Superior temporal gyrus (tissue), 1 donor: ENCODE measurements around the gene CARNS1.
A peak's percentile ranks its signal among the peaks of the same experiment; 100 is the strongest.

Experiments
- DNase-seq: peaks from one replicate; pipeline ENCODE4 v3.0.0-alpha.2; 2016; ENCODE audit errors: extremely low spot score

Gene CARNS1

DNA sequence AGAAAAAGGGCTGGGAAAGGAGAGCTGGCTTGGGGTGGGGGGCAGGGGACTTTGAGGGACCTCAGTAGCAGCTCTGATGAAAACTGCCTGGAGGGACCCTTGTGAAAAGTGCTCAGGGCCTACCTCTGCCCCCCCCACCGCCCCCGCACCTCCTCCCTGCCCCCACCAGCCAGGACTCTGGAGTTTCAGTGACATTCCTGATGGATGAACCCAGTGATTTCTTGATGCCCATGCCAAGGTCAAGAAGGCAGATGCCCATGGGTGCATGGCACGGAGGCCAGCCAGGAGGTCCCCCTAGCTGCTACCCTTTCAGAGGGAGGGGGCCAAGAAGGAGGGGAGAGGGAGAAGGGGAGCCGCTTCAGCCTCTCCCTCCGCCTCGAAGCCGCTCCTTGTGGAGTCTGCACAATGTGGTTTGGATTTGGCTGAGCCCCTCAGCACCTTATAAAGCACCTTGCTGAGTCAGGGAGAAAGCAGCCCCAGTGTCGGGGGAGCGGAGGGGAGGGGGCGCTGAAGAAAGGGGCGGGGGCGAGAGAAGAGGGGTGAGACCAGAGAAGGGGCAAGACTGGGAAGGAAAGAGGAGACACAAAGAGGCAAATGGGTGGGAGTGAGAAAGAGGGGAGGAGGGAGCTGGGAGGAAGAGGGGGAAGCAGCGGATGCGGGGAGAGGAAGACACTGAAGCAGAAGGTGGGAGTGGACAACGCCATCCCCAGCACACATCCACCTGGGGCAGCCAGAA lies 40.0 kb upstream of the CARNS1 start:
- DNase-seq: no peak

DNA sequence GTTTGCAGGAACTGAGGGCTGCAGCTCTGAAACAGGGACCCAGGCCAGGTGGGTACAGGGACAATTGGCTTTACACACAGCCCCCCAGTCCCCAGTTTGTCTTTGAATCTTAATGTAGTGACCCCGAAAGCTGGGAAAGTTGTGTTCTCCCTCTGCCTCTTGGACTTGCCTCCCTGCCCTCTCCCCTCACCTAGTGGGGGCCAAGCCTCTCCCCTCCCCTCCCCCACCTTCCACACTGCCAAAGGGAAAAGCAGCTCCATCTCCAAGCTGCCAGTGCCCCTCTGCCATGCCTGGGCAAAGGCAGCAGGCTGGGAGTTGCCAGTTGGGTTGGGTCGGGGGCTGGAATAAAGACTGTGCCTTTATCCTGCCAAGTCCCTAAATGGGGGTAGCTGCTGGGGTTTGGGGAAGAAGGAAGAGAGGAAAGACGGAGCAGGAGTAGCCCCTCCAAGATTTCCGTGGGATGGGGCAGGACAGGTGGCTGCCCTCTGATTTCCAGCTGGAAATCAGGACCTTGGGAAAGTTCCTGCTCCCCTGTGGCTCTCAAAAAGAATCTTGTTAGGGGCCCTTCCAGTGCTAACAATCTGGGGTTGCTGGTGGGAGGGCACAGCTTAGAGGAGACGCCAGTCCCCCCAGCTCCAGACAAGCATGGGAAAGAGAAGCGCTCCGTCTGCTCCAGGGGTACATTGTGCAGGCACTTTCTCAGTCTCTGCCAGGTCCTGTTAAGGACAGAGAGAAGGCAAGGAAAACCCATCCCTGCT lies 39.2 kb upstream of the CARNS1 start:
- DNase-seq: no peak

DNA sequence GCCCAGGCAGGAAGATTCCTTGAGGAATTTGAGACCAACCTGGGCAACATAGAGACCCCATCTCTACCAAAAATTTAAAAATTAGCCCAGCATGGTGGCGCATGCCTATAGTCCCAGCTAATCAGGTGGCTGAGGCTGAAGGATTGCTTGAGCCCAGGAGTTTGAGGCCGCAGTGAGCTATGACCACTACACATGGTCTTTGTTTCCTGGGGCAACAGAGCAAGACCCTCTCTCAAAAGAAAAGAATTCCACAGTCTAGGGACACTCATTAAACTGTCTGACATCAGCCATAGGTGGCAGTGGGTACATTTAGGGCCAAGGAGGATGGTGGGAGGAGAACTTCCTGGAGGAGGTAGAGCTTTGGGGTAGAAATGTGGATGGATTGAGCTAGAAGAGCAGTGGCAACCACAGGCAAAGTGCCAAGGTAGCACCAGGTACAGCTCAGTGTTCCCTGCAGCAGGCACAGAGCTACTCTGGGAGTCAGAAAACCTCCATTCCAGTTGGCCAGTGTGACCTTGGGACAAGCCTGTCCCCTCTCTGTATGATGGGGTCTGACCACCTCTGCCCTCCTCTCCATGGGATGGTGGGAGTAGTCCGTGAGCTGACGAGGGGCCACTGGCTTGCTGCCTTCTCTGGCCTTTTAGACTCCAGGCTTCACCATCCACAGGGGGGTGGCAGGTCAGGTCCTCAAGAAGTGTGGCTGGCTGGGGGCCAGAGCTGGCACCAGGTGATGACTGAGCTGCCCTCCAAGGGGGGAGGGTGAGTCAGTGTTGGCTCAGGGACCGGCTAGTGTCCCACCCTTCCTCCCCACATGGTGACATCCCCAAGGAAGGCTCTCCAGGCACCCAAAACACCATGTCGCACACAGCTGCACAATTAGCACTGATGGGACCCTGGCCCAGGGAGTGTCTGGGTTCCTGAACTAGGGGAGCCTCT lies 38.3 kb upstream of the CARNS1 start:
- no peak for DNase-seq

DNA sequence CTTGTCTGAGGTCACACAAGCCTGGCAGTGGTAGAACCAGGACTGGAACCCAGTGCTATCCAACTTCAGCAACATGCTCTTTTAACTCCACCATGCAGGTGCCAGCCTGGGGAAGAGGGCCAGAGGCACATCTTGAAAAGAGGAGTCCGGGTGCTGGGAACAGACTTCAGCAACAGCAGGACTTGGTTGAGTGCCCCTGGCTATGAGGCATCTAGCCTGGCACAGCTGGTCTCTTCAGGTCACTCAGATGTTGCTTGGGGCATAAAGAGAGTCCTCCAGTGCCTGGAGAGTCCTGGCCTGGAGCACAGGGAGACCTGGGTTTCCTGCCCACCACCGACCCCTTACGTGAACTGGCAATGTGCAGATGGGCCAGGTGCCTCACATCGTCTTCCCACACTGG lies 36.9 kb upstream of the CARNS1 start:
- no peak for DNase-seq

DNA sequence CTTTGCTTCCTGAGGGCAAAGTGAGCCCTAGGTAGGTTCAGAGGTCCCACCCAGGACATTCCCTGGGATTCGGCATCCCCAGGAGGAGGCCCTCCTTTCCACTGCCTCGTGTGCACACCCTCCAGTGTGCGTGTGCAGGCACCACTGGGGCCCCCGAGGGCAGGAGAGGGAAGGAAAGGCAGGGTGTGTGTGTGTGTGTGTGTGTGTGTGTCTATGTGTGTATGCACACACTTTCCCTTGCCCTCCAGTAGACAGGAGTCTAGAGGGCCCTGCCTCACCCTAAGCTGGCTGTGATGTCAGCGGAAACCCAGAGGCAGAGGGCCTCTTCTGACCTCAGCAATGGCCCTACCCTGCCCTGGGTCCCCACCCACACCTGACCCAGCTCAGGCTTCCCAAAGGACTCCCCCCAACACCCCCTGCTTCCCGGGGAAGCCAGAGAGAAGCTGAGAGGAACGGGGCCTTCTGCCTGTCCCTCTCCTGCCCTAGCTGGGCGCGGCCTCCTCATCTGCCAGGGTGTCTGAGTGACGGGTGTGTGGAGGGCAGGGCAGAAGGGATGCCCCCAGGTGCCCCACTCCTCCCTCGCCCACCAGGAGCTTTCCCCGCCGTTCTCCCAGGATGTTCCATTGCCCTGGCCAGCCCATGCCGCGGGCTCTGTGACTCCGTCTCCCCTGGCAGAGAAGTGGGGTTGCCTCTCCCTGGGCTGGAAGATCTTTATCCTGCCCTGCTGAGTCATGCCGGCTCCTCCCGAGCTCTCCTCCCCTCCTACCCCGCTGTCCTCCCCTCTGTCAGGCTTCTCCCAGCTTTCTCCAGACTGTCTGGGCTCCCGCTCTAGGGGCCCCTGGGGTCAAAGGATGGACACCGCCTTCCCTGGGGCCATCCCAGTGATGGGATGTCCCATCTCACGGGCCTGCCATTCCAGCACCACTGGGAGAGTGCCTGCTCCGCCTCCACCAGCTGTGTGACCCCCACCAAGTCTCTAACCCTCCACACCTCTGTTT lies 36.1 kb upstream of the CARNS1 start:
- DNase-seq: no peak

DNA sequence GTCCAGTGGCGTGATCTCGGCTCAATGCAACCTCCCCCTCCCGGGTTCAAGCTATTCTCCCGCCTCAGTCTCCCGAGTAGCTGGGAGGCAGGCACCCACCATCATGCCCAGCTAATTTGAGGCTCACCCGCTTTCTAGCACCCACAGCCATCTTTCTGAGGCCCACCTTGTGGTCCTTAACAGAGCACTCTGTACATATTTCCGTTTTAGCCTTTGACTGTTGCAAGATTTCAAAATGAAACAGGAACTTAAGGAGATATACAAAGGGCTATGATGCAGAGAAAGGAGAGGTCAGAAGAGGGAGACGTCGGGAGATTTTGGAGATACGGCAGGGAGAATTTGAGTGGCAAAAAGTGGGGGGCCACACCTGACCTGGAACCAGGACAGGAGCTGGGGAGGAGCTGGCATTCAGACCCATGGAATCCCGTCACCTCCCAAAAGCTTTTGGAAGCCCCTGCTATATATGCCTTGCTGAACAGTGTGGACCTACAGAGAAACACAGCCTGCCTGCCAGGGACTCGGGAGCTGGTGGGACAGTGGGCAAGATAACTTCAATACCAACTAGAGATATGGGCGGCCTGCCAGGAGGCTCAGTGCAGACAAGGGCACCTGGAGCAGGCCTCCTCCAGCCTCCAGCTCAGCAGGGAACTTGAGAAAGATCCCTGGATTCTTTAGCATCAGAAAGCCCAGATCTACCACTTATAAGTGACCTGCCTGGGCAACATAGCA lies 34.1 kb upstream of the CARNS1 start:
- DNase-seq: no peak

DNA sequence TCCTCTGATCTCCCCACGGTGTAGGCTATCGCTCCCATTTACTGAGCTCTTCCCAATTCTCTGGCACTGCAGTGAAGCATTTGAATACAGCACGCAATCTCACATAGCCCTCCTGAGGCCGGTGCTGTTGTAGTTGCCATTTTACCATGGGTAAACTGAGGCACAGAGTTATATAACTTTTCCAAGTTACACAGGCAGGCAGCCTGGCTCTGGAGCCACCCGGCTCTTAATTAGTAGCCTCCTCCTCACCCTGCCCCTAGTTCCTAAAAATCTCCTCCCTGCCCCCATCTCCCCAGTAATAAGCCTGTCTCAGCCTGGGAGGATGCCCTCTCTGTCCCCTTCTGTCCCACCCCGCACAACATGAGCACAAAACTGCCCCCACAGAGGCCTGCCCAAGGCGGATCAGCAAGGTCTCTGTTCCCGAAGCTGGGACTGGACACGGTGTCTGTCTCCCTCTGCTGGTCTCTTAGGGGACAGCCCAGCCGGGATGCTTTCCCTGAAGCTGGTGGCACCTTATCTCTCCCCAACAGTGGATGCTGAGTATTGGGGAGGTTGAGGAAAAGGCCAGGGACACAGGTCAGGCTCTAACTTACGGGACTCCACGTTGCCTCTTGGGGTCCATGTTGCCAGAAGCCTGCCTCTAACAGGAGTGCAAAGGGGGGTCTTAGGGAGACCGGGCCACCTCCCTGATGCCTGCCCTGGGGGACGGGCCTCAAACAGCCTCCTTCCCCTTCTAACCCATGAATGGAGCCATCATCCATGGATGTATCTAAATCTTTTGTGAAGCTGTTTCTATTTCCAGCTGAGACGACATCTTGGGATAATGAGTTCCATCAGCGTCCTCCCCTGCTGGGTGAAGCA lies 33.0 kb upstream of the CARNS1 start:
- DNase-seq: peak; percentile 90

DNA sequence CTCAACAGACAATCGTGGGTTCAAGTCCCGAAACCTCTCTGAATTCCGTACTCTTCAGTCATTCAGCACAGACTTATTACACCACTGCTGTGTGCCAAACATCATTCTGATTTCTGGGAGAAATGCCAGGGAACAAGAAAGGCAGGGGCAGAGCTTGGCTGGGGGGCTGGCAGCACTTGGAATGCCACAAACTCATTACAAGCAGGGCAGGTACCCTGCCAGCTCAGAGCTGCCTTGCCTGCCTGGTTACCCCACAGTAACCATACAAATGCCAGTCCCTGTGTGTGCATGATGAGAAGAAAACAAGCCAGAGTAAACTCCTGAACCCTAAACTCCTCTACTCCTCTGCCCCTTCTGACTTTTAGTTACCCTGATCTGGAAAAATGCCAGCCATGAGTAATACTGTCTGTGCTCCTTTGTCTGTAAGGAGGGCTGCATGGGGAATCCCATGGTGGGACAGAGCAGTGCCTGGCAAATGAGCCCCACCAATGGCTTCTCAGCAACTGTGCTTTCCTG lies 30.6 kb upstream of the CARNS1 start:
- peak; percentile 49 for DNase-seq

DNA sequence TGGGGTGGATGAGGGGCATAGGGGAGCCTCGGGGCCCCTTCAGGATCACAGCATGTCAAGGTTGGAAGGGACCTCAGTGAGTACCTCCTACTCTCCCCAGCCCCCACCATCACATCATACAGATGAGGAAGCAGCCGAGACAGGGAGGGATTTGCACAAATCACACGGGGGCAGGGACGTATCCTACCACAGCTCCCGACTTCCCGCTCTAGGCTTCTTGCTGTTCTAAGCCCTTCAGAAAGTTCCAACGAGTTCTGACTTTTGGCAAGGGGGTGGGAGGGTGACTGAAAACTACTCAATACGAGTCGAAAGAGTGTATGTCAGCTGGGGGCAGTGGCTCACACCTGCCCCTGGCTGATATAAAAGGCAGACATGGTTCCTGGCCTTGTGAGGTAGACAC lies 28.4 kb upstream of the CARNS1 start:
- DNase-seq: no peak

DNA sequence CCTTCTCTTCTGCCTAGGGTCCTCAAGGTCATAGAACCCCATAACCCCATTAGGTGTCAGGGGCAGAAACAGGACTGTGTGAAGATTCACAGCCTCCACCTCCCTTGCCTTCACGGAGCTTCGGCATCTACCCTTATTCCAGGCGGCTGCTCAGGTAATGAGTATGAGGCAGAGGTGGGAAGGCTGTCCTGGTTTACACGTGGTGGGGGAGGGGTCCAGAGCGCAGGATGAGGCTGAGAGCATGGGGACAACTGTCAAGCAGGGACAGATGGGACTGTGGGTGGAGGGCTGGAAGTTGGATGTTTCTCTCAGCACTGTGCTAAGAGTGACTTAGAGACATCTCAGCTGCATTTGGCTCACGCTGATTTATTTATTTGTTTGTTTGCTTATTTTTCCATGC lies 28.0 kb upstream of the CARNS1 start:
- DNase-seq: no peak

DNA sequence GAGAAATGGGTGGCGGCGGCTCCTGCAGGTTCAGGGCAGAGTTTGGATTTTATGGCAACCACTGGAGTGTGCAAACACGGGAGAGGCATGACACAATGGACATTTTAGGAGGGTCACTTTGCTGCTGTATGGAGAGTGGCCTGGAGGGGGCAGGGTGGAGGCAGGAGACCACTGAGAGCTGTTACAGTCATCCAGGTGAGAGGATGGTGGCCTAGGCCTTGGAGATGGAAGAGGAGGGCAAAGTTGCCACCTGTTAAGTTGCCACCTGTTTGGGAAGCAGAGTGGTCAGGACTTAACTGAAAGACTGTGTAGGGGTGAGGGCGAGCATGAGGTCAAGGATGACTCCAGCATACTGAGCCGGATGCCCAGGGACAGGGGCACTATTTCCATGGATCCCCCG lies 26.0 kb upstream of the CARNS1 start:
- no peak for DNase-seq

DNA sequence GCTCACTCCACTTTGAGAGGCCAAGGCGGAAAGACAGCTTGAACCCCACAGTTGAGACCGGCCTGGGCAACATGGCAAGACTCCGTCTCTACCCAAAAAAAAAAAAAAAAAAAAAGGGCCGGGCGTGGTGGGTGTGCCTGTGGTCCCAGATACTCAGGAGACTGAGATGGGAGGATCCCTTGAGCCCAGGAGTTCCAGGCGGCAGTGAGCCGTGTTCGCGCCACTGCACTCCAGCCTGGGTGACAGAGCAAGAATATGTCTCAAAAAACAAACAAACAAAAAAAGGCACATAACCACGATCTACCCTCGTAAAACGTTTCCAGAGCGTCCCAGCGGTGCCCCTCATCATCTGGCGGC lies 24.6 kb upstream of the CARNS1 start:
- DNase-seq: no peak

DNA sequence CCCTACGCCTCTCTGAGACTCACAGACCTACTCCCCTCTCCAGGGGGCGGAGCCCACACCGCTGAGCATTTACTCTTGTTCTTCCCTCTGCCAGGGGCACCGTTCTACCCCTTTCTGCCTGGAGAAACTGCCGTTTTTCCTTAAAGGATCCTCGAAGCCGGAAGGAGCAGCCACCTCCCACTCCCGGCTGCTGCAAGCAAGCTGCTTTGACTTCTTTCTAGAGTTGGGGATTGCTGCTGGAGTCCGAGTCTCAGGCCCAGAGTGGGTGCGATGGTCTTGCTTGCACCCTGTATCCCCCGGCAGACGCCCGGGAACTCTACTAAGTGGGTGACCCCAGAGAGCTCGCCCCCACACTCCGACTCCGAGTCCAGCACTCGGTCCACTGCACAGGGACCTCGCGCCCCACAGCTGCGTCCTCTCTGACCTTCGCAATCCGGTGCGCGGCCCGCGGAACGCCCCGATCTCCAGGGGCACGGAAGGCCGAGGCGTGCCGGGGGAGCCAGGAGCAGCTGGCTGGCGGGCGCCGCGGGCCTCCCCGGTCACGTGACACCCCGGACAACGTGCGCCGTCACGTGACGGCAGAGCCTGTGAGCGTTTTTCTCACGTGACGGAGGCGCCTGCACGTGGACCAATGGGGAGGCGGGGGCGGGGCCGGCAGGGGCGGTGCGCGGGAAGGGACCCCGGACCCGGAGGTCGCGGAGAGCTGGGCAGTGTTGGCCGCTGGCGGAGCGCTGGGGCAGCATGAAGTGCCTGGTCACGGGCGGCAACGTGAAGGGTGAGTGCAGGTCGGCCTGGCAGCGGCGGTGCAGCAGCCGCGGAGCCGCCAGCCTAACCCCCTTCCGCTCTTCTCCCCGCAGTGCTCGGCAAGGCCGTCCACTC lies 23.9 kb upstream of the CARNS1 start, which contains the start of gene RAD9A:
Gene RAD9A (plus strand): TSS at position 683 of the 879 bp plus-strand sequence. CDS start 59 bp downstream, at position 742.
- DNase-seq: peak; percentile 94

DNA sequence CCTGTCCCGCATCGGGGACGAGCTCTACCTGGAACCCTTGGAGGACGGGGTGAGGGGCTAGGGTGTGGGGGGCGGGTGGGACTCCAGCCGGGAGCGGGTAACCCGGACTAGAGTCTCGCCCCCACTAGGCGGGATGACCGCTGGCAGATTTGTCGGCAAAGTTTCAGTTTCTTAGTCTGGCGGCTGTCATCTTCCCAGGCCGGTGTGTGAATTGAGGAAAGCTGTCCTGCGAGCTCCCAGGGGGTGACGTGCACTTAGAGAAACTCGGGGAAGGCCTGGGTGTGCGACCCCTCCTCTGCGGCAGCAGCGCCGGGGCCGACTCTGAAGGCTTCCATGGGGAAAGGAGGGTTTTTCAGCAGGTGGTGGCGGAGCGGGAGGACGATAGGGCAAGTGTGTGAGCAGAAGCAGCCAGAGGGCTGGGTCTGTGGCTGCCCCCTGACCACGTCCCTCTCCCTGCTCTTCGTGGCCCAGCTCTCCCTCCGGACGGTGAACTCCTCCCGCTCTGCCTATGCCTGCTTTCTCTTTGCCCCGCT lies 23.2 kb upstream of the CARNS1 start:
- DNase-seq: no peak

DNA sequence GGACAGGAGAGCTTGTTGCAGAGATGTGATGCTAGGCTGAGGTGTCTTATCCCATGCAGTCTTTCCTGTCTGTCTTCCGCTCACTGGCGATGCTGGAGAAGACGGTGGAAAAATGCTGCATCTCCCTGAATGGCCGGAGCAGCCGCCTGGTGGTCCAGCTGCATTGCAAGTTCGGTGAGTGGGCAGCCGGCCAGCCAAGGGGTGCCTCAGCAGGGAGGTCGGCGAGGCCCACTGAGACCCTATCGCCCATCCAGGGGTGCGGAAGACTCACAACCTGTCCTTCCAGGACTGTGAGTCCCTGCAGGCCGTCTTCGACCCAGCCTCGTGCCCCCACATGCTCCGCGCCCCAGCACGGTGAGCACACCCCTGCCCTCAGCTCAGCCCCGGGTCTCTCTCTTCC lies 22.0 kb upstream of the CARNS1 start:
- no peak for DNase-seq

DNA sequence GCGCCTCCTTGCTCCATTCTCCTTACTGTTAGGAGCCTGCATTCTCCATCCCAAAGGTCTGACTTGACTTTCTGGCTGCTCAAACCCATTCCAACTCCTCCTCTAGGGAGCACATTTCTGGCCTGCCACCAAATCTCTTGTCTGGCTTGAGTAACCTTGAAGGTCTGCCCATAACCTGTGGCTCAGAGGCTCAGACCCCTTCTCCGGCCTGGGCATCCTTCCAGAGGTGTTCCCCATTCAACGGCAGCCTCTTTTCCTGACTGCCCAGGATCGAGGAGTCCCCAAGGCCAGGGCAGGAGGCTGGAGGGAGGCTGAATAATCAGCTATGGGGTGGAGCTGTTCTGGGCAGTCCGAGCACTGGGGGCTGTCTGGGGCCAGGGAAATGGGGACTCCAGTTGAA lies 21.5 kb upstream of the CARNS1 start:
- DNase-seq: no peak

DNA sequence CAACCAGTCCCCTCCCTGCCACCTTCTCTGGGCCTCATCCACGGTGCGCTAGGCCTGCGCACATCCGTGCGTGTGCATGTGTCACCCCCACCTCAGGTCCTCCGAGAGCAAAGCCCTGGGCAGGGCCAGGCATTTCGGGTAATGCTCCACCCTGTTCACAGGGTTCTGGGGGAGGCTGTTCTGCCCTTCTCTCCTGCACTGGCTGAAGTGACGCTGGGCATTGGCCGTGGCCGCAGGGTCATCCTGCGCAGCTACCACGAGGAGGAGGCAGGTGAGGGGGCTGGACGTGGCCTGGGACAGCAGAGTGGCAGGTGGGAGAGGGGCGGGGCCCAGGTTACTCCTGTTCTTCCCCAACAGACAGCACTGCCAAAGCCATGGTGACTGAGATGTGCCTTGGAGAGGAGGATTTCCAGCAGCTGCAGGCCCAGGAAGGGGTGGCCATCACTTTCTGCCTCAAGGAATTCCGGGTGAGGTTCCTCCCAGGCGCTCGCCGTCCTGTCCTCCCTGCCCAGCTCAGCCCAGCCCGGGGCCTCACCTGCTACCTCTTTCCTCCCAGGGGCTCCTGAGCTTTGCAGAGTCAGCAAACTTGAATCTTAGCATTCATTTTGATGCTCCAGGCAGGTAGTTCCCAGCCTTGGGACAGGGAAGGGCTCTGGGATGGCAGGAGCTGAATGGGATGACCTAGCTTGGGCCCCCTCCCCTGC lies 19.8 kb upstream of the CARNS1 start:
- no peak for DNase-seq
